Activated CD4-positive, CD25-positive, alpha-beta regulatory T cell (primary cell): Measurements from ENCODE around the gene AWAT2.

ENCODE experiments used
- DNase-seq, 4 experiments: peaks; one replicate each; lab custom pipeline; 2025; lab: John Stamatoyannopoulos, UW

Gene AWAT2, protein sequence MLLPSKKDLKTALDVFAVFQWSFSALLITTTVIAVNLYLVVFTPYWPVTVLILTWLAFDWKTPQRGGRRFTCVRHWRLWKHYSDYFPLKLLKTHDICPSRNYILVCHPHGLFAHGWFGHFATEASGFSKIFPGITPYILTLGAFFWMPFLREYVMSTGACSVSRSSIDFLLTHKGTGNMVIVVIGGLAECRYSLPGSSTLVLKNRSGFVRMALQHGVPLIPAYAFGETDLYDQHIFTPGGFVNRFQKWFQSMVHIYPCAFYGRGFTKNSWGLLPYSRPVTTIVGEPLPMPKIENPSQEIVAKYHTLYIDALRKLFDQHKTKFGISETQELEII

DNA sequence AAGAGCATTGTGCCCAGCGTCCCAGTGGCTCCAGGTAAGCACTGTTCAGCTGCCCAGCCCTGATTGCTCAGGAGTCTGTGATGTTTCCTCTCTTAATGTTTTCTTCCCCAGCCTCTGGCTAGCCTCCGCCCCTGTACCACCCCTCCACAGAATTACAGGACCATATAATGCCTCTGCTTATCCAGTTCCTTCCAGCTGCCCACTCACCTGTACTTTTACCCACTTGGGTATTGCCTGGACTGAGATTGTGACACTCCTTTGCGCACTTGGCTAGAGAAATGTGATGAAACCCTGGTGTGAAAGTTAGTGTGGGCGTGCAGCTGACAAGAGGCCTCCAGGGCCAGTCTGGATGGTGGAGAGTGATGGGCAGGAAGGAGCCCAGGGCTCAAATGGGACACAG is at the start of gene AWAT2:
Gene AWAT2, minus strand, starts transcription at position 14 of the 400 bp plus-strand sequence. Its CDS starts 6 bp downstream, at position 8.
- DNase-seq = no peak

DNA sequence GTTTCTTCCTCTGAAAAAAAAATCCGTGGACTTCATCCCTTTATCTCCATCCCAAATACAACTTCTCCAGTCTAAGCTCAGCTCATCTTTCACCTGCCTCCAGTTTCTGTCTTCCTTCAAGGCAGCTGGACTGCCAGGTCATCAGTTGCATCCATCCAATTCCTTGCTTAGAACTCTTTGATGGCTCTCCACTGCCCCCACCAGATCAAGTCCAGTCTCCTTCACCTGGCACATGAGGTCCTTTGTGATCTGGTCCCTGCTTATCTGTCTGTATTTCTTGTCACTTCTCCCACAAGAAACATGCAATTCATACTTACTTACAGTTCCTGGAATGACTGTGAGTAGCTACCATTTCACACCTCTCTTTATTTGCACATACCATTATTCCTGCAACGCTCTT is 46.3 kb upstream of the AWAT2 start:
- DNase-seq = no peak

DNA sequence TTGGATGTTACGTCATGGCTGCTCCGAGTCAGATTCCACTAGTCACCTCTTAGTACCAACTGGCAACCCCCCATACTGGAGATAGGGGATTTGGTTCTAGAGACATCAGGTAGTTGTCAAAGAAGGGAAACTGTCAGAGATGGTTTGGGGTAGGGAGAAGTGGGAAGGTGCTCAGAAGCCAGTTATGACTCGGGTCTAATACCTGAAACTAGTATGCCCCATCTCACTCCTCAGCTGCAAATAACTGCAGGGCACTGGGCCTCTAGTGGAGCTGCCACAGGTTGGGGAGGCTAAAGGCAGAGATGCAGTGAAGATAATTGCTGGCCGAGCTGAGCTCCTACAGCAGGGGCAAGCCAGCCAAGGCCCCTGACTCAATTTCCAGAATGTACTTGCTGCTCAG is 42.5 kb upstream of the AWAT2 start:
- DNase-seq = no peak

DNA sequence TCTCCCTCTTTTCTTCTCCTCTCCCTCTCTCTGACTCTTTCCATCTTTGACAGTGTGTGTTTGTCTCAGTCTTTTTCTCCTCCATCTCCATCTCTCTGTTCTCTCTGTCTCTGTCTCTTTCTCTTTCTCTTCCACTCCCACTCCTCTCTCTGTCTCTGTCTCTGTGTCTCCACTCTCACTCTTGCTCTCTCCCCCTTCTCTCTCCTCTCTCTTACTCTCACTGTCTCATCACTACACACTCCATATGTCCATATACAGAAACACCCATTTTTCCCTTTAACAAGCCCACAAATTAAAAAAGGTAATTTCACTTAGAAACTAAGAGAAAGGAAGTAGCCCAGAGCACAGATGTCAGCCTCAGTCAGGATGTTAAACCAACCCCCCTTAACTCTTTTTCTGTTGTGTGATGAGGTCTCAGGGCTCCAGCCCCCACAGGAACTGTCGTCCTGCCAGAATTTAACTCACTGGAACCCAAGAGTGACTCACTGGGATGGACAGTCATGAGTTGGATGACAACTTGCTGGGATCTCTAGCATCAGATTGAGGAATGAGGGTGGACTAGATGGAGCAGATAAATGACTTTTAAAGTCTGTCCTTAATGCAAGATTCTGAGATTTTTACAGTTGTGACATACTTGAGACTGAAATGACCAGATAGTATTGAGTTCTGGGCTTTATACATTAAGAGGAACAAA is 40.0 kb upstream of the AWAT2 start:
- no peak for DNase-seq

DNA sequence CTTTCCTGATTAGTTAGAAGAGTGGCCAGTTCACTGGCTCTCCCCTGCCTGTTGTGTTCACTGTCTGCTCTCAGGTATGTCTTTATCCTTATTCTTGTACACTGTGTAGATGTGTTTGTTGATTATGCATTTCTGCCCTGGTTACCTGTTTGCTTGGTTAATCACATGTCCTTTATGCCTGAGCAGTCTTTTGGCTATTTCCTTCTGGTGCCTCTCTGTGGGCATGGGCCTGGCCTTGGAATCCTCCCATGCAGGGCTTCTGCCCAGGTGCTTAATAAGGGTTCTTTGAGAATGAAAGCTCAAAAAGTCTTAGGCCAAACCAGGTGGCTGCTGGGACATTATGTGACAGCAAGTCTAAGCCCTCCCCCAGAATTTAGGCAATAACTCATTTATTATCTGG is 39.0 kb upstream of the AWAT2 start:
- DNase-seq = no peak

DNA sequence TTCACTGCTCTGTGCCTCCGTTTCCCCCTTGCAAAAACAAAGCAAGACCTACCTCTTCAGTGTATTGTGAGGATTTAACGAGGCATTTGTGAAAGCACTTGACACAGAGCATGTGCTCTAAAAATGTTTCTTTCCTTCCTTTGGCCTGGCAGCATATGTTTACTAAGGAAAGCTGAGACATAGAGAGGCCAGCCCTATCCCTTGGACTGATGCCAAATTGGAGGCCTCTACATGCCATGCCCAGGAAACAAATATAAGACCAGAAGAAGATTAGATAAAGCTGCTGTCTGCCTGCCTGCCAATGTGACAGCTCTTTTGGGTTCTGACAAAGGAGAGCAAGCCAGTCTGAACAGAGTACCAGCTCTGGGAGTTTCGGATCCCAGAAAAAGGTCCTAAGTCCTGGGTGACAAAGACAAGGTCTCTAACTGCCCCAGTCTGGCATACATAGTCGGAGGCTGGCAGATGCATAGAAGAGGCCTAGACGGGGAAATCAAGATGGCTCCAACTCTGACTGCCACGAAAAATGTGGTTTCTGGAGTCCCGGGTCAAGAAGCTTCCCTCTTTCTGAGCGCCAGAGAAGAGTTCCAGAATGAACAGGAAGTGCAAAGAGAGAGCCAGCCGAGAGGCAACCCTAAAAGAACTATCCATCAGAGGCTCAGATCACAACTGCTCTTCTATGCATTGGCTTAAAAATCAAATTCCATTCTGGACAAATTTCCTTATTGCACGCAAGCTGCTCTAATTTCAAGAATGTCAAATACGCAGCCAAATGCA is 38.3 kb upstream of the AWAT2 start:
- DNase-seq = no peak

DNA sequence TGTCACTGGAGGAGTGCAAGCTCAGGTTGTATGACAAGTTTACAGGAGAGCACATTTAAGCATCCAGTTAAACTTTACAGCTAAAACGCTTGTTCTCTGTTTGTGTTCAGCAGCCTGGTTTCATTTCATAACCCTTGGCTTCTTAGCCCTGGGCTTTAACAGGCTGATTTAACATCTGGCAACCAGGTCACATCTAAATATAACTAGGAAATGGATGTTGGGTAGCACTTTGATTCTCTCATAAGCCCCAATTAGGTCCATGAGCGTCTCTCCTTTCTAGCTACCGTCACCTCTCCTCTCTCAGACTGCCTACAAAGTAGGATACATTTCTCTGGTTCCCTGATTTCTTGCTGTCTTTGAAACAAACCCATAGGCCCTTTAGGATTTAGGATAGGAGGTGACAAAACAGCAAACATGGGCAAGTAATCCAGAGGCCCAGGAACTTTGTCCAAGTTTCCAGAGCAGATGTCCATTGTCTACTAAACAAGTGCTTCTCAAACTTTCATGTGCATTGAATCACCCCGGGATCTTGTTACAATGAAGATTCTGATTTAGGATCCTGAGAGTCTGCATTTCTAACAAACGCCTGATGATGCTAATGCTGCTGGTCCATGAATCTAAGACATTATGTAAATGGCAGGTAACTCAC is 35.0 kb upstream of the AWAT2 start:
- DNase-seq = no peak

DNA sequence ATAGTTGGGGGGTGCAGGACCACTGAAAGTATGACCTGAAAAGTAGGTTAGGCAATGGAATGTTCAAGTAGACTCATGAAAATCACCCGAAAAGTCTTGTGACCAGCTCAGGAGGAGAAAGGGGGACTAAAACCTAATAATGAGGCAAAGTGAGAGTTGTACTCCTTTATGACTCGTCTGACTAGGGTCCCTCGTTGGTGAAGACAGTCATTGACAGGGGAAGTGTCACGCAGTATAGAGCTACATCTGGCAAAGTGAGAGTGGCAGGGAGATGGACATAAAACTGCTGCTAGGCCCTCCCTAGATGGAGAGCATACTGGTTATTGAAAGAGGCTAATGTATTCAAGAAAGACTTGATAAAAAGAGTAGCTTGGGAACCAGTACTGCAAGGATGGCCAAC is 33.0 kb upstream of the AWAT2 start:
- DNase-seq = no peak

DNA sequence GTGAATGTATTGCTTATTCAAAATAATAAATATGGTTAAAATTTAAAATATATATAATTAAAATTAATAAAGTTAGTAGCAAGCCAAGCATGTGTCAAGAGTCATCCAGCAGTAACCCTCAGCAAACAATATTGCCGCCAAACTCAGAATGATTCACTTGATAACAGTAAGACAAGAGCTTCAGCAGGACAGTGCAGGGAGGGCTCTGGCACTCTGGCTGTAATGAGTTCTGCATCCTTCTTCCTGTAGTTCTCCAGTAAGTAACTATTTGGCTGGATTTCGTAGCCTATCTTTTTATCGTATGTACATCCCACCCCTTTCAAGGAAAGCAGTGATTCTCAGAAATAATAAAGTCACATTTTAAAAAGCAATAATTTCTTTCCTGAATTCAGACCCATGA is 30.1 kb upstream of the AWAT2 start:
- no peak for DNase-seq

DNA sequence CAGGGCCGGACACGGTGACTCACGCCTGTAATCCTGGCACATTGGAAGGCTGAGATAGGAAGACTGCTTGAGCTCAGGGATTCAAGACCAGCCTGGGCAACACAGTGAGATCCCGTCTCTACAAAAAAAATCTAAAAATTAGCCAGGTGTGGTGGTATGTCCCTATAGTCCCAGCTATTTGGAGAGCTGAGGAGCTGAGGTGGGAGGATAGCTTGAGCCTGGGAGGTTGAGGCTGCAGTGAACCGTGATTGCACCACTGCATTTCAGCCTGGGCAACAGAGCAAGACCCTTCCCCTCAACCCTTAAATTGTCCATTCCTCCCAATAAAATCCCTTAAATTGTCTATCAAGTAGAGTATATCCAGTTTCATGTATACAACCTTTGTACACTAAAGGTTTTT is 29.6 kb upstream of the AWAT2 start:
- DNase-seq = no peak

DNA sequence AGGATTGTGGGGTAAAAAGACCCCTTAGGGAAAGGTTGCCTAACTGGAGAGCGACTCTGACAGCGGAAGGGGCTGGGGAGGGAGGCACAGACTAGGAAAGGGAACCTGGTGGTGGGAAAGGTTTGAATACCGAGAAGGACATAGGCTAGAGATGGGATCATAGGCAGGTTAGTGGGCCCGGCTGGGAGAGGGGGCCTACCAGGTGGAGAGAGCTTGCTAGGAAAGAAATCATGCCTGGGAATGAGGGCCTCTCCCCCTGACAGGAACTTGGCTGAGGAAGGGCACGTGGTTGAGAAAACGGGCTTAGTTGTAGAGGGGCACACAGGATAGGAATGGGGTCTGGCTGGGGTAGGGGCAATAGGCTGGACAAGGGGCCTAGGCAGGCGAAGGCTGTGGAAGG is 16.9 kb upstream of the AWAT2 start:
- no peak for DNase-seq

DNA sequence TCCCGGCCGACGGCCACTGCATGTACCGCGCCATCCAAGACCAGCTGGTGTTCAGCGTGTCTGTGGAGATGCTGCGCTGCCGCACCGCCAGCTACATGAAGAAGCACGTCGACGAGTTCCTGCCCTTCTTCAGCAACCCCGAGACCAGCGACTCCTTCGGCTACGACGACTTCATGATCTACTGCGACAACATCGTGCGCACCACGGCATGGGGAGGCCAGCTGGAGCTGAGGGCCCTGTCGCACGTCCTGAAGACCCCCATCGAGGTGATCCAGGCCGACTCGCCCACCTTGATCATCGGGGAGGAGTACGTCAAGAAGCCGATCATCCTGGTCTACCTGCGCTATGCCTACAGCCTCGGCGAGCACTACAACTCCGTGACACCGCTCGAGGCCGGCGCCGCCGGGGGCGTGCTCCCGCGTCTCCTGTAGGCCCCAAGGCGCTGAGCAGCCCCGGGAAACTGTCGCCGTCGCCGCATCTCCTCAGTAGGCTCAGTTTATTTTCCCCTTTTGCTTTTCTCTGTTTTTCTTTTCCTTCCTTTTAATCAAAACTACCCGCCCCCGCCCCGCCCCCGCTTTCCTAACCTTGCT is 13.3 kb upstream of the AWAT2 start:
- no peak for DNase-seq

DNA sequence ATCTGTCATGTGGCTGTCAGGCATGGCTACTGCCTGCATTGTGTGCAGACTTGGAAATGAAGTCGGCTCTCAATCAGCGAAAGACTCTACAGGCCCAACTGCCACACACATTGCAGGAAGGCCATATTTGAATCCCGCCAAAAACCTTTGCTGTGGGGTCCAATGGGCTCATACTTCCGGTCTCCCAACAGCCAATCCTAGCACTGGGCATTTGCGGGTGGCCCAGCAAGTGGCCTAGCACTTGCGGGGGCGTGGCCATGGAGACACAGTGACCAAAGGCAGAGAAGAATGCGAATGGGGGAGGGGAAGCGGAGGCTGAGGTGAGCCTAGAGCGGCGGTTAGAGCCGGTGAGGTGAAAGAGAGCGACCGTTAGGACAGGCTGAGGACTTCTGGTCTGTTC is 12.3 kb upstream of the AWAT2 start, which contains the start of gene OTUD6A:
Gene OTUD6A, plus strand, starts transcription at position 382 of the 400 bp plus-strand sequence. CDS start 68 bp downstream, outside the sequence.
- no peak for DNase-seq

DNA sequence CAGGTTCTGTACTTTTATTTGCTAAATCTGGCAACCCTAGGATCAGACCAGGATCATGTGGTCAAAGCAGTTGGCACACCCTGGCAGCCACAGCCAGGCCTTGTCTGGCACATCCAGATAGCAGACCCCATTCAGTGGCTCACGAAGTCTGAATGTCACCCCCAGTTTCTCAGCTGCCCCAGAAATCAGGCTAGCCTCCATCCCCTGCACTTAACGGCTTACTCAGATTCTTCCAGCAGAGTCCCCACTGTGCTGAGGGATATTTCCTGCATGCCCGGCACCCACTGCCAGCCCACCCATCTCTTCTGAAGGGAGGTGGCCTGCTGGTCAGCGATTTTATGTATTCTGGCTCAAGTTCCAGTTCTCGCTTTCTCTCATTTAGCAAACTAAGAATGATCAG is 4.7 kb upstream of the AWAT2 start:
- DNase-seq = no peak

DNA sequence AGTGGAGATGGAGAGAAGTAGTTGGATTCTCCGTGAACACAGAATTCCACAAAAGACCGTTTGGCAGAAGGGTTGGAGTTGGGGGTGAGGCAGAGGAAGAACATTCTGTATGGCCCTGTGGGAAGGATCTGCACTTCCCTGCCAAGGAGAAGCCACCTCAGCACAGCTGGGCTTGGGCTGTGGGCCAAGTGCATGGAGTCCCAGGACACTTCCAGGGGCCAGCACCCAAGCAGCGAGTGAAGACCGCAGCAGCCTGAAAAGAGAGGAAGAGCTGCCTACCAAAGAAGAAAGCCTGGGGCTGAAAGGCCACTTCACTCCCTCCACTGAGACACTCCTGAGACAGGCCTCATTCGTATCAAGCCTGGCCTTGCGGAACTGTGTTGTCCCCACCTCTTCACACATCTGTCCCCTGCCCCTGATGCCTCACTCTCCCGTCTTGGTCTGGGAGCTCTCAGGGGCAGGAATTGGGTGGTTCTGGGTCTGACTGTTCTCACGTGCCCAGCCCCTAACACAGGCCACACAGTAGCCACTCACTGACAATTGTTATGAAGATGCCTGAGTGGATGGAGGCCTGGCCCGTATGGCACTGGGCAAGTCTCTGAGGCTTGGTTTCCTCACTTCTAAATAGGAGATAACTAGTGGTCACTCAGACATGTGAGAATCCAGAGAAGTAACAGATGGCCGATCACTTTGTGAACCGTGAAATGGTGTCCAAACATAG is 3.3 kb upstream of the AWAT2 start:
- DNase-seq = no peak

DNA sequence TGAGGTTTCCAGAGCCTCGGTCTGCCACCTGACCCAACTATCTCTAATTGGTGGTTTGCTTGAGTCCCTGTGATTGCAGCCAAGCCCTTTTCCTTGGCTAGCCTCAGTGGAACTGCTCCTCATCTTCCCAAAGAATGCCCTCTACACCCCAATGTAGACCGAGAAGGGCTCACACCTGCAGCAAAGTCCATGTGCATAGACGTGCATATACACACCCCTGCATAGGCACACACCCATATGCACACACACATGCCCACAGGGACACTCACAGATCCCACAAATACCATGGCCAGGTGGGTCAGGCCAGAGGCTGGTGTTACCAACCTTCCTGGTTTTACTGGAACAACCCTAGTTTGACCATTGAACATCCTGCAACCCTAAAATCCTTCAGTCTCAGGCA is 332 bp downstream of the AWAT2 start:
- no peak for DNase-seq

DNA sequence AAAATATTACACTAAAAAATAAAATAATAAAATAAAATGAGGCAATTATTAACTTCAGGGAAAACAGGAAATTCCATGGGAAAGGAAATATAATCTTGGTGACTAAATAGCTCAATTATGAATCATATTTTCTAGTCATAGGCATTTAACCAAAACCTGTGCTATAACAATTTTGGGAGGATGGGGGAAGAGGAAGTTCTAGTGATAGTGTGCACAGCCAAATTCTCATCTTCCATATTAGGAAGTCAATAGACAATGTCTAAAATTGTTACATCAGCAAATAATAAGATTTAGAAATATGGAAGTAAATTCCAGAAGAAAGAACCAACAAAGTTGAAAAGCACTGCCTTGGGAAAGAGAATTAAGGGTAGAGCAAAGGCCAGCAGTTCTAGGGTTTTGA is 2.8 kb downstream of the AWAT2 start:
- no peak for DNase-seq

DNA sequence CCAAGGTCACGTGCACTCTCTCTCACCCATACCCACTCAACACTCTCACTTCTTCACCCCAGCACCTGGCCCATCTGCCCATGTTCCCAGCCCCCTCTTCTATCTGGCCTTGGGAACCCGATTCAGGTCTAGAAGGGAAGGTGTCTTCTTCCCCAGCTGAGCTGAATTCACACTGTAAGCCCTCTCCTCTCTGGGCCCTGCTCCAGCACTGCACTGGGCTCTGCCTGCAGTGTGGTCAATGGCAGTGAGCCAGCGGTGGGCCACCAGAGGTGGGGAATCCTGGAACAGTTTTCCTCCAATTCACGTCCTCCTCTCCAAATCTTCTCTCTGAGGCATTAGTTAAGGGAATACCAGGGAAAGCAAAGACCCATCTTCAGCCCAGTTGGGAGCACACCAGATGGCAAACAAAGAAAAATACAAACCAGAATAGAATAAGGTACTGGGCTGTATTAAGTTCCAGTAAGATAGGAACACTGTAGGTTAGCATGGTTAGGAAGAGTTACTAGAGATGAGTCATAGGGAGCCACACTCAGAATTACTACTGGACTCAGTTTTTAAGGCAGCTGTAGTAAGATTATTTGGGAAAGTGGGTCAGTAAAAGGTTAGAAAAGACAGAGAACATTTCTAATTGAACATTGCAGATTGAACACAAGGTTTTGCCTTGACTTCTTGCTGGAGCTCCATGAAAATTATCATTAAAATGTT is 5.0 kb downstream of the AWAT2 start:
- DNase-seq = no peak

DNA sequence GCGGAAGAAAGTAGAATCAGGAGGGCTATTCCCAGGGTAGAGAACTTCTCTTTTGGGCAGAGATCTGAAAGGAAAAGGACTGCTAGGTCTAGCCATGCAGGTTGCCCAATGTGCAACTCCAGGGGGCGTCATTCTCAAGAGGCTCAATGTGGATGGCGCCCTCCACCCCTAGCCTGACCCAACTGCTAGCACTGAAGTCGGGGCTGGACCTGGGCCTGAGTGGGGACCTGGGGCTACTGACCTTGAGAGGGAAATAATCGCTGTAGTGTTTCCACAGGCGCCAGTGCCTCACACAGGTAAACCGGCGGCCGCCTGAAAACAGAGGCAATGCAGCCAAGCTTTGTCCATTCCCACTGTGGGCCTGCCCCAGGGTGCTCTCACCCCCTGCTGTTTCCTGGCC is 6.1 kb downstream of the AWAT2 start:
- DNase-seq = no peak
